HG03139 (cell line): Measurements from ENCODE around the gene GALNT9.
"Not testable (repeated sequence)": the region's sequence is repeated elsewhere in the genome, so short reads cannot be mapped to it uniquely, and the experiment has no call there.

Experiments used
- ATAC-seq: cut with Tn5 transposase; IDR thresholded peaks from one replicate; pipeline ENCODE4 v1.9.1; 2021; ENCODE audit not compliant: unreplicated experiment

GALNT9 gene

GRCh38 chr12:132253698-132254480 is 75.5 kb downstream of the GALNT9 start:
- ATAC-seq: no peak

DNA sequence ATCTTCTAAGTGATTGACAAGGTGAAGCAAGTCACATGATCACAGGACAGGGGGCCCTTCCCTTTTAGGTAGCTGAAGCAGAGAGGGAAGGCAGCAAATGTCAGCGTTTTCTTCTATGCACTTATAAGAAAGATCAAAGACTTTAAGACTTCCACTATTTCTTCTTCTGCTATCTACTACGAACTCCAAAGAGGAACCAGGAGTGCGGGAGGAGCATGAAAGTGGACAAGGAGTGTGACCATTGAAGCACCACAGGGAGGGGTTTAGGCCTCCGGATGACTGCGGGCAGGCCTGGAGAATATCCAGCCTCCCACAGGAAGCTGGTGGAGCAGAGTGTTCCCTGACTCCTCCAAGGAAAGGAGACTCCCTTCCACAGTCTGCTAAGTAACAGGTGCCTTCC is 76.4 kb downstream of the GALNT9 start:
- not testable (repeated sequence) for ATAC-seq

DNA sequence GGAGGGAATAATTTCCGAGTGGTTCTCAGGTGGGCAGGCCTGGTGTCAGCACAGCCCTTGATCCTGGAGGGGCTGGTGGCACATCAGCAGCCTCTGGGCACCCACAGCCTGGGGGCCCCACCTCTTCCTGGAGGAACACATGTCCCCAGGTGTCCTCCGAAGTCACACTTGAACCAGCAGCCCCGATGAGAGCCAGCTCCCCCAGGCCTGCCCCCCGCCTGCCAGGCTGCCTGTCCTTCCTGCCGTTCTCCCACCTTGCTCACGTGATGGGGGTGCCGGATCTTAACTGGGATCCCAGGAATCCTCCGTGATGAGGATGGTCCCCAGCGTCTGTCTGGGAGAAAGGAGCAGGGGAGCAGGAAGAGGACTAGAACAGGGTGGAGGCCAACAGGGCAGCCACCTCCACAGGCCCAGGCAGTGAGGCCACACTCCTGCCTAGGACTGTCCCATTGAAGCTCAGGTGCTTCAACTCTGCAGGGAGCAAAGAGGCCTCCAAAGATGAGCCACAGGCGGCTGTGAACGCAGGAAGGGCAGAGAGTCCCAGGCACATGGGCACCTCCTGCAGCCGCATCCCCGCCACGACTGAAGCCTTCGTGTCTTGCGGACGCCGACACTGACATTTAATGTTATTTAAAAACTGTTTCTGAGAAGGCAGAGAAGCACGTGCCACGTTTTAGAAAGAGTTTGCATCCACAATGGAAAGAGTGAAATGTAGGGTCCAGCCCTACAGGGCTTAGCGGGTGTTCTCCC is 77.5 kb downstream of the GALNT9 start:
- ATAC-seq: no peak

- ATAC-seq: no peak
Measured at GRCh38 chr12:132251310-132251709, 78.1 kb downstream of the GALNT9 start.

GRCh38 chr12:132250707-132251106 is 78.7 kb downstream of the GALNT9 start:
- no peak for ATAC-seq

- no peak for ATAC-seq
Measured at GRCh38 chr12:132249689-132250478, 79.5 kb downstream of the GALNT9 start.

- no peak for ATAC-seq
Measured at GRCh38 chr12:132248453-132249167, 80.8 kb downstream of the GALNT9 start.

GRCh38 chr12:132247718-132248452 is 81.5 kb downstream of the GALNT9 start:
- no peak for ATAC-seq

- no peak for ATAC-seq
Measured at GRCh38 chr12:132246997-132247717, 82.2 kb downstream of the GALNT9 start.

GRCh38 chr12:132245521-132246101 is 83.8 kb downstream of the GALNT9 start:
- ATAC-seq: no peak

DNA sequence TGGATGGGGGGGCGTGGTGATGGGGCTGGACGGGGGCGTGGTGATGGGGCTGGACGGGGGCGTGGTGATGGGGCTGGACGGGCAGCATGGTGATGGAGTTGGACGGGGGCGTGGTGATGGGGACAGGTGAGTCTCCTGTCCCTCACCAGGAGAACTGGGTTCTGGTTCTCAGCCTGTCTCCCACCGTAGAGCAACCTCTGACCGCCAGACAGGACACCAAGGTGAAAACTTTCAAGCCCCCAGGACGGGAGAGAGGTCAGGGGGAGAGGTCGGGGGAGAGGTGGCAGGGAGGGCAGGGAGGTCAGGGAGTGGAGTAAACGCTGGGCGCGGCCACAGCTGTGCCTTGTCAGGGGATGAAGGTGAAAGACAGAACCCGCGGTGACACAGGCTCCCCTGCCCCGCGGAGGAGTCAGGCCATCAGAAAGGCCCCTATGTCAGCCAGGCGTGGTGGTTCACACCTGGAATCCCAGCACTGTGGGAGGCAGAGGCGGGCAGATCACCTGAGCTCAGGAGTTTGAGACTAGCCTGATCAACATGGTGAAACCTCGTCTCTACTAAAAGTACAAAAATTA is 84.6 kb downstream of the GALNT9 start:
- ATAC-seq: no peak

DNA sequence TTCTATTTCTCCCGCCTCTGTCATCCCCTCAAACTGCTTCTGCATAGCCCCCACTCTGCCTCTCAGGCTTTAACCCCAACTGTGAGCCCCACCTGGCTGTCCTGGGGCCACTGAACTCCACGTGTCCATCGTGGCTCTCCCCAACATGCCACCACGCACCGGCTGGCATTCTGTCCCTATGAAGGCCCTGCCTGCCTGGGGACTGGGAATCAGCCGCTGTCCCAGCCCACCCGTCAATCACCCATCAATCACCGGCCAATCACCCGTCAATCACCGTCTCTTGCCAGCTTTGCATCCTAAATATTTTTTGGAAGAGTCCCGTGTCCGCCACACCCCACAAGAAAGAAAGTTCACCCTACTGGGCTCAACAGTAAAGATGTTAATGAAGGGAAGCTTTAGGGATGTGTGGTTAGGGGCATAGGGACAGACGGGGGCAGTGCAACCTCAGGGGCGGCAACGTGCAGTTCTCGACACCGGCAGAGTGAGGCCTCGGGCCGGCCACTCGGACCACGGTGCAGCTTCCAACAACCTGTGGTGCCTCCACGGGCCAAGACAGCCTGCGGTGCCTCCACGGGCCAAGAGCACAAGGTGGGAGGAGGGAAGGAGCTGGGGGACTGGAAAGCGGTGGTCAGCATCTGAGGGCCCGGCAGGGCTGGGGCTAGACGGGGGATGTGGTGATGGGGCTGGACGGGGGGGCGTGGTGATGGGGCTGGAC is 85.6 kb downstream of the GALNT9 start:
- ATAC-seq: no peak

DNA sequence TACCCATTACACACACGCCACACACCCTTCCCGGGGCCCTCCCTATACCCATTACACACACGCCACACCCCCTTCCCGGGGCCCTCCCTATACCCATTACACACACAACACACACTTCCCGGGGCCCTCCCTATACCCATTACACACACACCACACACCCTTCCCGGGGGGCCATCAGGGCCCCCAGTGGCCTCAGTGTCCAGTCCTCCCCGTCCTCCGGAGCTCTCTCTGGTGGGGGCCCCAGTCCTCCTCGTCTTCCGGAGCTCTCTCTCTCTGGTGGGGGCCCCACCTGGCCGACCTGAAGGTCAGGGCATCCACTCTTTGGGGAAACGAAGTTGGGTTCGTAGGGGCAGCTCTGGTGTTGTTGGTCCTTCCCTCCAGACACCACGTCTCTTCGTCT is 86.2 kb downstream of the GALNT9 start:
- not testable (repeated sequence) for ATAC-seq

DNA sequence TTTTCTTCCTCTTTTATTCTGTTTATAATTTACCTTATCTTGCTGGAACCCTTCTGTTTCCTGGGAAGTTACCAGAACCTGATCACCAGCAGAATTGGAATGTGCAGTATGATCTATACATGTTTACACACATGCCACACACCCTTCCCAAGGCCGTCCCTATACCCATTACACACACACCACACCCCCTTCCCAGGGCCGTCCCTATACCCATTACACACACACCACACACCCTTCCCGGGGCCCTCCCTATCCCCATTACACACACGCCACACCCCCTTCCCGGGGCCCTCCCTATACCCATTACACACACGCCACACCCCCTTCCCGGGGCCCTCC is 88.8 kb downstream of the GALNT9 start:
- ATAC-seq: not testable (repeated sequence)

GRCh38 chr12:132239796-132240668 is 89.4 kb downstream of the GALNT9 start:
- no peak for ATAC-seq

GRCh38 chr12:132239392-132239791 is 90.0 kb downstream of the GALNT9 start:
- ATAC-seq: no peak

DNA sequence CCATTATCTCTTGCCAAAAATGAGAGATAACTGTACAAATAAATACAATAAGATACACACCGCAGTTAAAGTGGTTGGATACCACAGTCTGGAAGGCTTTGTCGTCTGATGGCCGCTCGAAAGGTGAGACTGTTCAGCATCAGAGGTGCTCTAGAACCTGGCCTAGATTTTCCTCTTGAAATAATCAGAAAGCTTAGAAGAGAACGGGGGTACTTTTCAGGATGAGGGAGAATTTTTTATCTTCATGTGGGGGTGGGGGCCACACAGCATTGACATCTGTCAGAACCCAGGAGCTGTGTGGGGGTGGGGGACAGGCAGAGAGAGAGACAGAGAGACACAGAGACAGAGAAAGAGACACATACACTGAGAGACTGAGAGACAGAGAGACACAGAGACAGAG is 90.5 kb downstream of the GALNT9 start:
- ATAC-seq: no peak
